GM11168 (cell line): ENCODE results near the gene MAJIN.

Experiments
- in situ Hi-C: fragments of 300-500 bp; cut with MboI; formaldehyde crosslinking; loops from one replicate; pipeline ENCODE4 v1.12.0; 2022; ENCODE audit warnings: low sequenced_read_pairs; ENCODE audit not compliant: unreplicated experiment

MAJIN gene

DNA sequence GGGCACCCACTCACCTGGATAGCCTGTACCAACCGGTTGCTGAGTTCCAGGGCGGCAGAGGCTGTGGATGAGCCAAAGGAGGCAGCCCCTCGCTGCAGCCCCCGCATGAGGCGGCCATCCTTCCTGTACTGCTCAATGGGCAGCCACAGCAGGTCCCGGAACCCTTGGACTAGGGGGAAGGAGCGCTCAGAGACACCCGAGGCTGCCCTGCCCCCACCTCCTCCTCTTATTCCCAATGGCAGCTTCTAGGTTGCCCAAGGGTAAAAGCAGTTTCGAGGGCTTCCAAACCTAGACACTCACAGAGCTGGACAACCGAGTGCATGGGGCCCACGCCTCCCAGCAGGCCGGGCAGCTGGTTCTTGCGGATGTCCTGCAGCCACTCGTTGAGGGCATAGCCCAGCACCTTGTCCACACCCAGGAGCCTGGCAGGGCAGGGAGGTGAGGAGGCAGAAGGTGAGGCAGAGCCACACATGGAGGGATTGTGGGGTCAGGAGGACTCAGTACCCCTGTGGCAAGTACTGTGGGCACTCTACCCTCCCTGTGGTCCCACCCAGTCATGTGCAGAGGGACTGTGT, 75.4 kb downstream of the MAJIN start:
- in situ Hi-C loops, result no loop called here

DNA sequence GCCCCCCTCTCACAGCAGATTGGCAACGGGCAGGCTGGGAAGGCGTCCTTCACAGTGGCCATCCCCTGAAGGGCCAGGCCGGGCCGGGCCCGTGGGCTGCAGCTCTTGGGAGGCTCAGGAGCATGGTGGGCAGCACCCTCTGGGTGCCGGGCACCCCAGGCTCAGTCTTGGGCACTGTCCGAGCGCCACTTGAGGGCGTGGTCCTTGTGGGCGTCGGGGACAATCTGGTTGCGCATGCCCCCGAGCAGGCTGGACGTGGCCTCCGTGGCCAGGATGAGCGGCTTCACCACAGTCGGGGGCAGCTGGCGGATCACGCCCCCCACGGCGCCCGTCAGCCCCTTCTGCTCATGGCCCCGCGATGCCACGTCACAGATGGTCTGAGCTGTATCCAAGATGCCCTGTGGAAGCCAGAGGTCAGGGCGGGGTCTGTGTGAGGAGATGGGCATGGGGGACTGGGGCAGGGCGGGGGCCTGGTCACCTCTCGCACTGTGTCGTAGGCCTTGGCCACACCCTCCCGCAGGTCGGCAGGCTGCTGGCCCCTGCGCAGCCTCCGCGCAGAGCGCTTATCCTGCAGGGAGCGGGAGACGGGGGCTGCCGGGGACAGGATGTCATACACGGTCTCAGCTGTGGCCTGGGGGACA, 77.0 kb downstream of the MAJIN start:
- in situ Hi-C loops, result loop anchor here (5.0 kb wide), 1 partner anchor 48 kb away; no protein-coding TSS in a partner anchor

GRCh38 chr11:64894070-64894811, 77.7 kb downstream of the MAJIN start:
- in situ Hi-C loops, result loop anchor here (5.0 kb wide), 1 partner anchor 47 kb away; no protein-coding TSS in a partner anchor

- in situ Hi-C loops, result loop anchor here (5.0 kb wide), 1 partner anchor 46 kb away; no protein-coding TSS in a partner anchor
Observed at GRCh38 chr11:64893194-64894069, 78.5 kb downstream of the MAJIN start.

DNA sequence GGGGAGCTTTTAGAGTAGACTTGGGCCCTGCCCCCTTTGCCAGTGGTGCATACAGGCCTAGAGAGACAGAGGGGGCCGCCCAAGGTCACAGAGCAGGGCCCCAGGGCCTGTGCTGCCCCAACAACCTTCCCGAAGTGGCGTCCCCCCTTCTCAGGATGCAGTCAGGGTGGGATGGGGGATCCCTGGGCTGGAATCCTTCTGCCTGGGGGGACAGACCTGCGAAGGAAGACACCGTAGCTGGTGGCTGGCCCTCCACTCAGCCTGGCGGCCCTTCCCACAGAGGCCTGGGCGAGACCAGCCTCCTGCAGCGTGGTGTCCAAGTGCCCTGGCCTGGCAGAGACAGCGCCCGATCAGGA, 79.1 kb downstream of the MAJIN start:
- in situ Hi-C loops, result loop anchor here (5.0 kb wide), 1 partner anchor 46 kb away; no protein-coding TSS in a partner anchor

- in situ Hi-C loops, result loop anchor here (5.0 kb wide), 1 partner anchor 45 kb away; no protein-coding TSS in a partner anchor
Observed at GRCh38 chr11:64892411-64892831, 79.5 kb downstream of the MAJIN start.

- in situ Hi-C loops, result loop anchor here (5.0 kb wide), 1 partner anchor 45 kb away; no protein-coding TSS in a partner anchor
Observed at GRCh38 chr11:64891880-64892279, 80.0 kb downstream of the MAJIN start.

DNA sequence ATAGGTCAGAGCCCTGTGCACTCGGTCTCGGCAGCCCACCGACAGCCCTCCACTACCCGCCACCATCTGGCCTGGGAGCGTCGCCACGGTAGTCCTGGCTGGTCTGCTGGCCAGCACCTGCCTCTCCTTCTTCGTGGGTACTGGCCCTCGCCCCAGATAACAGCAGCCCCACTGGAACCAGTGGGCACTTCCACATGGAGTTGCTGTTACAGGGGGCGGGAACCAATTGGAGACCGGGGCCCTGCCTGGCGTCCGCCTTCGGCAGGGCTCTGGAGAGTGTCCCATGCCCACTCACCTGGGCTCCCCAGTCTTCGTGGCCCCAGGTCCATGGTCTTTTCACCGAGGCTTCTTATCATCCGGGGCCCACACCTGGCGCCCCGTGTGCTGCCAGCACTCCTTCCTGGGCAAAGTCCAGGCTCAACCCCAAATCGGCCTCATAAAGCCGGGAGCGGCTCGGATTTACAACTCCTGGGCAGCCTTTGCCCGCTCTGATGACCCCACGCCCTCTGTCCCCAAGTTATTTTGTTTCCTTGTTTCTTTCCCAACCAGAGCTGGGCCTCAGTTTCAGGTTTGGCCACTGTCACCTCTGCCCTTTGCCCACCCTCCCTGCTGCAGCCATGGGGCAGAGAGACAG, 80.6 kb downstream of the MAJIN start:
- in situ Hi-C loops, result loop anchor here (5.0 kb wide), 1 partner anchor 44 kb away; no protein-coding TSS in a partner anchor

DNA sequence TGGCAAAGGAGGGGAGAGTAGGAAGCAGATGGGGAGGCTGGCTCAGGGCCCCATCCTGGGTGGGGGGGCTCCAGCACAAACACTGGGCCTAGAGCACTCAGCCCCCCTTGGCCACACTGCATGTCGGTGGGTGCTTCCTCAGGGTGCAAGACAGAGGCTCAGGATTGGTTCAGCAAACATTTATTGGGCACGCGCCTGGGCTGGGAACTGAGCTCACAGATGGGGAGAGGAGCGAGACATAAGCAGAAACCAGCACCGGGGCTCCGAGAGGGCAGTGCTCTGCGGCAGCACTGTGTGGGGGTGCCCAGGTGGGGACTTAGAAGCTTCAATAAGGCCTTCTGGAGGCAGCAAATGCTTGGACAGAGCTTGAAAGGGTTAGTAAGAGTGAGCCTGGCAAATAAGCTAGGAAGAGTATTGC, 81.4 kb downstream of the MAJIN start:
- in situ Hi-C loops, result loop anchor here (5.0 kb wide), 1 partner anchor 43 kb away; no protein-coding TSS in a partner anchor

- in situ Hi-C loops, result no loop called here
Observed at GRCh38 chr11:64888729-64889511, 83.0 kb downstream of the MAJIN start.

DNA sequence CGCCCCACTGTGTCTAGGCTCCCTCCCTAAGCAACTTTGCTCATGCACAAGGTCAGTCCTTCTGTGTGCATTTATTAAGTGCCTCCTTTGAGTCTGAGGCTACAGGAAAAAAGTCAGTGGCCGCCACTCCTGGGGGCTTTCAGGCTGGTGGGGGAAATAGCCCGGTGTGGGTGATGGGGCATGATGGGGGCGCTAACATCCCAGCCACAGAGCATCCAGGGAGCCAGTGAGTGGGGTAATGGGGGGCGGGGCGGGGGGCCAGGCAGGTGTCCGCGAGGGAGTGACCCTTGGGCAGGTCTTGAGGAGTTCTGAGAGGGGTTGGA, 83.5 kb downstream of the MAJIN start:
- in situ Hi-C loops, result no loop called here
